HG02610 (cell line): ENCODE measurements around the gene SCAMP1.
"Not testable (repeated sequence)": the region's sequence is repeated elsewhere in the genome, so short reads cannot be mapped to it uniquely, and the experiment has no call there.

Experiments used
- ATAC-seq: cut with Tn5 transposase; IDR thresholded peaks from one replicate; pipeline ENCODE4 v1.9.1; 2021; ENCODE audit warnings: mild to moderate bottlenecking, moderate library complexity; ENCODE audit not compliant: unreplicated experiment

Gene SCAMP1, protein sequence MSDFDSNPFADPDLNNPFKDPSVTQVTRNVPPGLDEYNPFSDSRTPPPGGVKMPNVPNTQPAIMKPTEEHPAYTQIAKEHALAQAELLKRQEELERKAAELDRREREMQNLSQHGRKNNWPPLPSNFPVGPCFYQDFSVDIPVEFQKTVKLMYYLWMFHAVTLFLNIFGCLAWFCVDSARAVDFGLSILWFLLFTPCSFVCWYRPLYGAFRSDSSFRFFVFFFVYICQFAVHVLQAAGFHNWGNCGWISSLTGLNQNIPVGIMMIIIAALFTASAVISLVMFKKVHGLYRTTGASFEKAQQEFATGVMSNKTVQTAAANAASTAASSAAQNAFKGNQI

DNA sequence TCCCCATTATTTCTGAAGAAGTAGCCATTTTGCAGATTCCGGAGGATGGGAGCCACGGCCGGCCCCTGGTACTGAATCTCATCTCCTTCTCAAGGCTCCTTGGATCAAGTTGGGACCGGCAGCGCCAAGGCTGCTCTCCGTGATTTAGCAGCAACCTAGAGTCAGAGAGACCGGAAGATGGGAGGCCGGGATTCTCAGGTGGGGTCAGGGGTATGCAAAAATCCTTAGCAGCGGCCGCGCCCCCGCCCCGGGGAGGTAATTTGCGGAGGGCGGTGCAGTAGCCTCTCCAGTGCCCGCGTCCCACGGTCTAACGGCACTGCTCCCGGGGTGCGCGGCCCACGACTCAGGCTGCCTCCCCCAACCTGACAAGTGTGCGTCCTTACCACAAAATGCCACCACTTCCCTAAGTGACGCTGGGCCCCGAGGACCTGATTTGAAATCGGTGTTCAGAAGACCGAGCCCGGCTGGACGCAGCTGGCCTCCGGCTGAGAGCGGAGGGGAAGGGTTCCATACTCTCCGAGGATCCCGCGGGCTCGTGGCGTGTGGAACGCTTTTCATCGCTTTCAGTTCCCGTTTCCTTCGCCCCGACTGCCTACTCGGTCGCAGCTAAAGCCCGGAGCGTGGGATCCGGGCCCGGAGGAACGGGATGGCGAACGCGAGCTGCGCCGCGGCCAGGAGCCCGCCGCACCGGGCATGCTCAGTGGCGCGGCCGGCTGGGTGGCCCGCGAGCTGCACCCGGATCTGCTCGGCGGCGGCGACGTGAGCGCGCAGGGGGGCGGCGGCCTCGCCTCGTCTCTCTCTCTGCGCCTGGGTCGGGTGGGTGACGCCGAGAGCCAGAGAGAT lies at the start of gene SCAMP1:
Gene SCAMP1, plus strand, starts transcription at position 787 of the 843 bp plus-strand sequence. Its CDS starts 55 bp downstream, at position 842.
- ATAC-seq: peak; percentile 80

- no peak for ATAC-seq
Observed at GRCh38 chr5:78317515-78317914, 42.9 kb upstream of the SCAMP1 start.

DNA sequence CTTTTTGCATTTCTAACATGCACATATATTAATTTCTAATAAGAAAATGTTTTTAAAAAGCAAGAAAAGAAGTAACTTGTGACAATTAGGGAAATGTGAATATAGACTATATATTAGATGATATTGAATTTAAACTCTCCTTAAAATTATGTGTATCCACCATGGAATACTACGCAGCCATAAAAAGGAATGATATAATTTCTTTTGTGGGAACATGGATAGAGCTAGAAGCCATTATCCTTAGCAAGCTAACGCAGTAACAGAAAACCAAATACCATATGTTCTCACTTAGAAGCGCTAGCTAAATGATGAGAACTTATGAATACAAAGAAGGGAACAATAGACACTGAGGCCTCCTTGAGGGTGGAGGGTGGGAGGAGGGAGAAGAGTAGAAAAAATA lies 42.1 kb upstream of the SCAMP1 start:
- no peak for ATAC-seq

GRCh38 chr5:78320401-78320800 lies 40.0 kb upstream of the SCAMP1 start:
- ATAC-seq: no peak

DNA sequence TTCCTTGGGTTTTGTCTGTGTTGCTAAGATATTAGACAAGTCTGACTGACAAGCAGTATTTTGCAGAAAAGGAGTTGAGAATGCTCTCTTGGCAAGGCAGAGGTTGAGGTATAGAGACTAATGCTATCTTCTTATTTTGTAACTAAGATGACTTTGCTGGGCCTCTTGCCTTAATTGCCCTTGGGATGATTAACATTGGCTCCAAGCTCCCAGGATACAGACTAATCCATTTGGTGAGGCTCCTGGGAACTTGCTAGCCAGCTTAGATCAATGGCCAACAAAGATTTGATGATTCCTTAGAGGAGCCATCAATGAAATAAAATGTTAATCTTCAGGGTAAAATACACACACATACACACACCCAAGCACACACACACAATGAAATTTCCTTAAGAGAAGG lies 37.2 kb upstream of the SCAMP1 start:
- ATAC-seq: no peak

- no peak for ATAC-seq
Observed at GRCh38 chr5:78326930-78327329, 33.5 kb upstream of the SCAMP1 start.

GRCh38 chr5:78327761-78328510 lies 32.5 kb upstream of the SCAMP1 start:
- no peak for ATAC-seq

- no peak for ATAC-seq
Observed at GRCh38 chr5:78328585-78329173, 31.7 kb upstream of the SCAMP1 start.

GRCh38 chr5:78331523-78332080 lies 28.8 kb upstream of the SCAMP1 start:
- no peak for ATAC-seq

DNA sequence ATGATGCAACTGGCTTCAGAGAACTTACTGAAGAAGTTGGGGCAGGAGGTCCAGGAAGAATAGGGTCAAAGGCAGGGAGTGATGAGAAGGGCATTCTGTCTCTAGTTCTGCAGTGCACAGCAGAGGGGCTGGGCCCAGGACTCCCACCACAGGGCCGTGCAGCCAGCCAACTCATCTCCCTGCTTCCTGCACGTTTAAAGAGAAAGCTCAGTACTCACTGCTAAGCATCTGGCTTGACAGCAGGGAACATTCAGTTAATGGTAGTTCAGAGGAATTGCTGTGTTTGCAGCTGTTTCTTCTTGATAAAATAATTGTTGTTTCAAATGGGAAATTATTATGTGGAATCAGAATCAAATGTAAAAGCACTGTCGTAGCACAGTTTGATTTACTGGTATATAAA lies 25.6 kb upstream of the SCAMP1 start:
- ATAC-seq: no peak

DNA sequence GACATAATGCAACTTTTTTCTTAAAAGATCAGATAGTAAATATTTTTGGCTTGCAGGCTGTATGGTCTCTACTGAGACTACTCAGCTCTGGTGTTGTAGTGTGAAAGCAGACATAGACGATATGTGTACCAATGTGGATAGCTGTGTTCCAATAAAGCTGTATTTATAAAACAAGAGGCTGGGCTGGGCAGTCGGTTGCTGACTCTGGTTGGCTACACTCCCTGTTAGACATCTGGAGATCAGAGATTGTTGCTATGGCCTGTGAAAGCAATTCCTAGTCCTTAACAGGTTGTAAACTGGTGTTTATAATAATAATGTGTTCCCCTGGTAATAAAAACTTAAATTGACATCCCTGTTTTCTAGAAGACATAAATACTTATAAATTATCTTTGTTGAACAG lies 24.4 kb upstream of the SCAMP1 start:
- ATAC-seq: no peak

DNA sequence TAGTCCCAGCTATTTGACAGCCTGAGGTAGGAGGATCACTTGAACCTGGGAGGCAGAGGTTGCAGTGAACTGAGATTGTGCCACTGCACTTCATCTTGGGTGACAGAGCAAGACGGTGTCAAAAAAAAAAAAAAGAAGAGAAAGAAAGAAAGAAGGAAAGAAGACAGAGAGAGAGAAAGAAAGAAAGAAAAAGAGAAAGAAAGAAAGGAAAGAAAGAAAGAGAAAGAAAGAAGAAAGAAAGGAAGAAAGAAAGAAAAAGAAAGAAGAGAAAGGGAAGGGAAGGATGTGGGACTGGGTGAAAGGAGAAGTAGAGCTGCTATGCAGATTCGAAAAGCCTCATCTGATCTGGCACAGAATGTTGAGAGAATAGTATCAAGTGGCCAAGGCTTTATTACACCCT lies 23.7 kb upstream of the SCAMP1 start:
- ATAC-seq: no peak

GRCh38 chr5:78339617-78340436 lies 20.6 kb upstream of the SCAMP1 start:
- no peak for ATAC-seq

DNA sequence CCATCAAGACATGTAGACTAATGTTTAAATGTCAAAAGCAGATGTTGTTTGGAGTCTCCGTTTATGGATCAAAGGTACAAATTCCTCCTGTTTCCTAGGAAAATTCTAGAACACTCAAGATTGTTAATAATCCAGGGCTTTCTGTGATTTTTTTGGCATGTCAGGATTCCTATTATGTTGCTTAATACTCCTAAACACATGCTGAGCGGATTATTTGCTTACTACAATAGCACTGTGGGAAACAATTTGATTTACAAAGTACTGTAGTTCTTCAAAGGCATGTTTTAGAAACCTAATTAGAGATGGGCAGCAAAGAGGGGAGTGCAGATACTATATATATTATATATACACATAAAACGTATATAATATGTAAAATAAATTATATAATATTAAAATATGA lies 19.0 kb upstream of the SCAMP1 start:
- no peak for ATAC-seq

- no peak for ATAC-seq
Observed at GRCh38 chr5:78345485-78345884, 14.9 kb upstream of the SCAMP1 start.

- ATAC-seq: no peak
Observed at GRCh38 chr5:78353520-78353919, 6.9 kb upstream of the SCAMP1 start.

DNA sequence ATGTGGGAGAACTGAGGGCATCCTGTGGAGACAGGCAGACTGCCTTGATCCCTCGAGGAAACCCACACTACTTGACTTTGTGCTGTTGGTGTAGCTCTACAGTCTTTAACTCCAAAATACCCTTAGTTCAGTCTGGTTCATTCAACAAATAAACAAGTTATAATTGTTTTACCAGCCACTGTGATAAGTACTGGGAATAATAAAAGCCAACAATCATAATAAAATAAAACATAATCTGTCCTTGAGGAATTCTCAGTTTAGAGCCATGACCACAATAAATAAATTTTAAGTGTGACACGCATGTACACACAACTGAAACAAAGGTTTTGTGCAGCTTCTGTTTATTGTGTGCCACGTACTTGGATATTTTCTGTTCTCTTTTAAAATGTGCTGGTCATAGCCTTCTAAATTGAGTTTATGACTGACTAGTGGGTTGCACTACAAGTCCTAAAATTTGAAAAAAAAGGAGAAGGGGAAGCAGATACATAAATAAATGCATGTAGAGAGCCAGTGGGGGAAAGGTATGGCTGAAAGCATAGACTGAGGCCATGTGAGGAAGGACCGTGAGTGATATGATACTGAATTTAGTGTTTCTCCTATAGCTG lies 6.2 kb upstream of the SCAMP1 start:
- ATAC-seq: no peak

- no peak for ATAC-seq
Observed at GRCh38 chr5:78355561-78355960, 4.9 kb upstream of the SCAMP1 start.

- ATAC-seq: not testable (repeated sequence)
Observed at GRCh38 chr5:78359455-78359830, 974 bp upstream of the SCAMP1 start.

DNA sequence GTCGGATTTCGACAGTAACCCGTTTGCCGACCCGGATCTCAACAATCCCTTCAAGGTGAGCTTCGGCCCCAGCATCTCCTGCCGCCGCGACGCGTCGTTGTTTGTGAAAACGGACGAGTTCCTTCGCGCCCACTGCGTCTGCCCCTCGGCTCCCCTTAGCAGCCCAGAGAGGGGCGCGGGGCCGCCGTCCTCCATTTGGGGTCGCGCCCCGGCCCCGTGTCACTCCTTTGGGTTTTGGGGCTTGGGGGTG lies 182 bp downstream of the SCAMP1 start:
- ATAC-seq: no peak
